NCI-H748 treated with DMSO at 0.1 percent for 48 hours (cell line): ENCODE data around the gene BHMT.

Experiments
- DNase-seq: peaks from one replicate; lab custom pipeline; 2025; lab: John Stamatoyannopoulos, UW

Gene BHMT, protein sequence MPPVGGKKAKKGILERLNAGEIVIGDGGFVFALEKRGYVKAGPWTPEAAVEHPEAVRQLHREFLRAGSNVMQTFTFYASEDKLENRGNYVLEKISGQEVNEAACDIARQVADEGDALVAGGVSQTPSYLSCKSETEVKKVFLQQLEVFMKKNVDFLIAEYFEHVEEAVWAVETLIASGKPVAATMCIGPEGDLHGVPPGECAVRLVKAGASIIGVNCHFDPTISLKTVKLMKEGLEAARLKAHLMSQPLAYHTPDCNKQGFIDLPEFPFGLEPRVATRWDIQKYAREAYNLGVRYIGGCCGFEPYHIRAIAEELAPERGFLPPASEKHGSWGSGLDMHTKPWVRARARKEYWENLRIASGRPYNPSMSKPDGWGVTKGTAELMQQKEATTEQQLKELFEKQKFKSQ

DNA sequence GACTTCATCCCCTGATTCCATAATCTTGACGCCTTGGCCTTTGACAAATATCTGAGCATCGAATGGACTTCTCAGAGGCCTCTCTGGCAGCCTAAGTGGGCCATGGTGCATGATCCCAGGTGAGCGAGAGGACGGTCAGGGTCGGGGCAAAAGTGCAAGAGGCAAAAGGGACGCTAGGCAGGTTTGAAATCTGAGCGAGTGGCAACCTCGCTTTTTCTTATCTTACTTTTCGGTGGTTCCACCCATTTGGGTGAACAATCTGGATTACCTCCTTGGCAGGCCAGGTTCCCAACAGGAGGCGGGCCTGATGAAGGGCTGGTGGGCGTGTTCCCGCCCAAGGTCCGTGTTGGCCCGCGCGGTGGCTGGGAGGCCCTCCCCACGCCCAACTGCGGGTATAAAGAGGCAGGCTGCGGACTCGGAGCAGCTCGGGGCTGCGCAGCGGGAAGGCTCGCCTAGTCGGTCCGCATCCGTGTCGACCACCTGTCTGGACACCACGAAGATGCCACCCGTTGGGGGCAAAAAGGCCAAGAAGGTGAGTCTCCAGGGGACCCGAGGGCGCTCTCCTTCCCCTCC, at the start of gene BHMT:
Gene BHMT (plus strand): TSS at position 423 of the 573 bp plus-strand sequence. CDS start 77 bp downstream, at position 500.
- DNase-seq = no peak

DNA sequence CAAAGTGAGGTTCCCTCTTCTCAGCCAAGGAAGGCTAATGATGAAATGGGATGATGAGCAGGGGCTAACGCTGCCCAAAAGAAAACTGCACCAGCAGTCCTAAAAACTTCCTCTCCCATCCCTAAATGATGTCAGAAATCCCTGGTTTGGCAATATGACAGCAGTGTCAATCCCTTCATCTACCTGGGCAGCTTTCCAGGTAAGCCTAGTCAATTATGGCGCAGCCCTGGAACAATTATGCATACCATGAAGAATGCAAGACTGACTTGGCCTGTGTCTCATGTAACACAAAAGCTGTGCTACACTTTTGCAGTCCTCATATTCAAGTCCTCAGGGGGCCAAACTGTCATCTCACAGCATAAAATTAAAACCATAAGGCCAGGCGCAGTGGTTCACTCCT, 49.2 kb upstream of the BHMT start:
- no peak for DNase-seq

DNA sequence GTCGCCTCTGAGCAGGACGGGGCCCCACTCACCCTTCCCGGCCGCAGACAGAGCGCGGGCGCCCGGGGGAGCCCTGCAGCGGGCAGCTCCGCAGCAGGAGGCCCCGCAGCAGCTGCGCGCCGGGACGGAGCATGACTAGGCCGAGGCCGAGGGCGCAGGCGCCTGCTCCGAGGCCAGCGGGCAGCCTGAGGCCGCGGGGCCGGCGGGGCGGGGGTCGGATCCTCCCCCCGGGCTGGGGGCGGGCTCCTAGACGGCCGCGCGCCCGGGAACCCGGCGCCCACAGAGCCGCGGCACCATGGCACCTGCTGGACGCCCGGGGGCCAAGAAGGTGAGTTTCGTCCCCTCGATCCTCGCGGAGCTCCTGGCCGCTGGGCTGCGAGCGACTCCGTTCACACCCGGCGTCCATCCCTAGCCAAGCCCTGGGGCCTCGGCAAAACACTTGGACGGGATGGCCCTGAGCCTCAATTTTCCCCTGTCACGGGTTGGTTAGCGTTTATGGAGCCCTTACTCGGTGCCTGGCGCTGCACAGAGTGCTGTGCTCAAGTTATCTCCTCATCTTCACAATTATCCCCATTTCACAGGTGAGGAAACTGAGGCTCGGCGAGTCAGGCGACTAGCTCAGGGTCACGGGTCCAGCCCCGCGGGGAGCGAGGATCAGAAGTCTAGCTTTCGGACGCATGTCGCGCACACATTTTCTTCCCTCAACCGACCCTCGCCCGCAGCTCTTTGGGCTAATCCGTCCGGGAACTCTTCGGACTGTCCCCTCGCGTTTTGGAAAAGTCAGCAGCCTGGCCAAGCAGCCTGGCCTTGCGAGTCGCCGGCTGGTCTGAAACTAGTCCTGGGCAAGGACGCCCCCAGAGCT, 41.9 kb upstream of the BHMT start, which contains the start of the genes BHMT2 and DMGDH:
Gene BHMT2 (plus strand): TSS at position 280 of the 862 bp plus-strand sequence. CDS start 16 bp downstream, at position 296.
Gene DMGDH (minus strand): TSS at position 187 of the 862 bp plus-strand sequence. CDS start 54 bp downstream, at position 133.
- no peak for DNase-seq

- DNase-seq = no peak
Measured at GRCh38 chr5:79070350-79070667, 41.3 kb upstream of the BHMT start.

- no peak for DNase-seq
Measured at GRCh38 chr5:79074641-79075040, 37.0 kb upstream of the BHMT start.

DNA sequence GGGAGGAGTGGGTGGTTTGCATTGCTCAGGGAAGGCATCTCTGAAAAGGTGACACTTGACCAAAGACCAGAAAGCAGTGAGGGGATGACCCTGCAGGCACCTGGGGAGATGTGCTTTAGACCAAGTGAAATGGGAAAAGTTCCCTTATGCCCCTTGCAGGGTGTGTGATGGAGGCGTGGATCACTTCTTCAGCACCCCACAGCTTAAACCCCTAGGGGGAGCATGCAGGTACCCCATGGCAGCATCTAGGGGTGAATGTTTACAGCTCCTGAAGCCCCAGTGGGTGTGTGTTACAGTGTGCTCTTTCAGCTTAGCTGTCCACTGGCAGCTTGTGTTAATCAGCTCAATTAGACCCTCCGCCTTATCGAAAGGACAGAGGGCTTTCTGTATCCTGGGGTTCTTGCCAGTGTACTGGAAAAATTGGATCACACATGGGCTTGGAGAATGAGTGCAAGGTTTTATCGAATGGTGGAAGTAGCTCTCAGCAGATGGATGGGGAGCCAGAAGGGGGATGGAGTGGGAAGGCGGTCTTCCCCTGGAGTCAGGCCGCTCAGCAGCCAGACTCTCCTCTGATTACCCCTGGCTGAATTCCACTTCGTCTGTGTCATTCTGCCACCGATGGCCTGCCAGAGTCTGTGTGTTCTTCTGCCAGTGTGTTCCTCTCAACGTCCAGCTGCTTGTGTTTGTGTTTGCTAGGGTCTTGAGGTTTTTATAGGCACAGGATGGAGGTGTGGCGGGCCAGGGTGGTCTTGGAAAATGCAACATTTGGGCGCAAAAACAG, 35.8 kb upstream of the BHMT start:
- no peak for DNase-seq

DNA sequence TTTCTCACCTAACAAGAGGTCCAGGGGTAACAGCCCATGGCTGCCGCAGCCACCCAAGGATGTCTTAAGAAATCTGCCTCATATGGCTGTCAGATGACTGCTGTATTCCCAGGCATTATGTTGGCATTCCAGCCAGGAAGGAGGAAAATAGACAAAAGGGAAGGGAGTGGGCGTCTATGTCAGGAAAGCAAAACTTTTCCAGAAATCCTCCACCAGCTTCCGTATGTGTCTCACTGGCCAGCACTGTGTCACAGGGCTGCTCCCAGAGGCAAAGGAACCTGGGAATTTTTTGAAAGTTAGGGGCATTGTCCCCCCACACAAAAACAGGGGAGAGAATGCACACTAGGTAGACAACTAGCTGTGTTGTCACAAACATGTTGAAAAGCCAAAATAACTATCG, 34.8 kb upstream of the BHMT start:
- no peak for DNase-seq

DNA sequence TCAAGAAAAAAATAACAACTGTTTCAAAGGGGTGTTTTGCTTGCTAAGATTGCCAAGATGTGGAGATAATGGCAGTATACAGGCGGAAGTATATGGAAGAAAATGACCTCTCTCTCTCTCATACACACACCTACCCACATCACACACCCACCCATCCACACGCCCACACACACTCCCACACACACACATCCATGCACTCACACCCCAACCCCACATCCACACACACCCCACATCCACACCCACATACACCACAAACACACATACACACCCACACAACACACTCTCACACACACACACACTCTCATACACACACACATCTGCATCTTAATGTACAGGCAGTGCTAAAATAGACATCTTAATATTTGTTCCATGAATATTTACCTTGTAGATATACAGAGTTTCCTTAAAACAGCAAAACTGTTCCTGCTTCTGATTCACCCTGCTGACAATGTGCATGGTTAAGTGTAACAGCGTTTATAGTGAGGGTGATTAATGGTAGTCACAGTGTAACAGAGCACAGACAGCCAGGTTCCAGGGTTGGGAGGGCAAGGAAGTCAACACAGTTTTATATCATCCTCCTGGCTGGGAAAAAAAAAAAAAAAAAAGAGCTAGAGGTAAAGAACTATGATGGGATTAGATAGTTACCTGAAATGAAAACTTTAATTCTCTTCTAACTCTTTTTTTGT, 33.8 kb upstream of the BHMT start:
- DNase-seq = no peak

DNA sequence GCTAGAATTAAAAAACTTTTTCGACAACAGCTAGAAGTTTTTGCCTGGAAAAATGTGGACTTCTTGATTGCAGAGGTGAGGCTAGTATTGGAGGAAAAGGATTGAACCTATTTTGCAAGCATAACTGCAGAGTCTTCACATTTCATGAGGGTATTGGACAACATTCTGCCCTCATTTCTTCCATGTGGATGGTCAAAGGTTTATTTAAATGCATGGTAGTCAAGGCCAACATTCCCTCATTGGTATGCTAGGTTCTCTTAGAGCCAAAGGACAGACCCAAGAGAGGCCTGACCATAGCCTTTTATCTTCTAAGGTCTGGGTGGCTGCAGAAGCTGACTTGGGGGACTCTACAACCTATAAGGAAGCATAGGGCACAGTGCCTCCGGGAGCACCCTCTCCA, 30.8 kb upstream of the BHMT start:
- no peak for DNase-seq

DNA sequence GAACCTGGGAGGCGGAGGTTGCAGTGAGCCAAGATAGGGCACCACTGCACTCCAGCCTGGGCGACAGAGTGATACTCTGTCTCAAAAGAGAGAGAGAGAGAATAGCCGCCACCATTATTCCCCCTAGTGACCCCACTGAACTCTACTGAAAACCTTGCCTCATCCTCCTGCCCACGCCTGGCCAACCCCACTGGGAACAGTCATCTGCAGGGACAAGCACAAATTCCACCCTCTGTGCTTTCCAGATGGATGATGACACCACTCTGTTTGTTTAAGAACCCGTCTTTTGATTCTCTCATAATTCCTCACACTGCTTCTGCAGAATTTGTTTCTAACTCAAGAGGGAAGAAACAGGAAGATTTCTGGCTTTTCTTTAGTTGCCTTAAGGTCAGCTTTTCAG, 29.8 kb upstream of the BHMT start:
- no peak for DNase-seq

DNA sequence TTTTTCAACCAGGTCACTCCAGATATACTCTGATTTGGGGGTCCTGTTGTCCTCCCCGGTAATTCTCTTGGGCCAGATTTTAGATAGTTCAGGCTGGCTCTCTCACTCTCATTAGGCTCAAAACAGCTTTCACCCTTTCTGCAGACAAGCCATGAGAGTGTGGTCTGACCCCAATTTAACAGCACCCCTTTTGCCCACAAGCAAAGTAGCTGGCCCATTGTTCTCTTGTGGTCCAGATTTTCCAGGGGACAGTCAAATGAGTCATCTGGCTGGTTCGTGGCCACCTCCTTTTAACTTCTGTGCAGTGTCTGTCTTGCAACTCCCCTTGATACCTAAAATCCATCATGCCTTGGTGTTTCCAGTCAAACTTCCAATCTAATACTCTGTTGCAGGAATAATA, 25.5 kb upstream of the BHMT start:
- DNase-seq = no peak

DNA sequence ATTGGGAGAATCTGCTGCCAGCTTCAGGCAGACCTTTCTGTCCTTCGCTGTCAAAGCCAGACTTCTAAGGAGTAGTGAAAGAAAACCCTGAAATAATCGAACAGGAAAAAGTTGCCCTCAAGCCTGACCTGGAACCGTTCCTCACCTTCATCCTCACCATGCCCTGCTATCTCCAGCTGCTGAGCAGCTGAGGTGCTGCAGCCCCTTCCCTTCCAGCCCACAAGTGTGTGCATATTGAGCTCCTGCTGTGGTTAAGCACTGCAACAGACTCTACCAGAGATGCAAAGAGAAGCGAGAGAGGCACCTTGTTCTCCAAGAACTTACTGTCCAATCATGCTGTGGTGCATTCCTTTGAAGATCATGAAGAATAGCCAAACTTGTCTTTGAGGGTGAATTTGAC, 23.1 kb upstream of the BHMT start:
- no peak for DNase-seq

GRCh38 chr5:79091064-79091463, 20.5 kb upstream of the BHMT start:
- DNase-seq = no peak

GRCh38 chr5:79093762-79094161, 17.8 kb upstream of the BHMT start:
- DNase-seq = peak; percentile 89

- no peak for DNase-seq
Measured at GRCh38 chr5:79105868-79106267, 5.7 kb upstream of the BHMT start.

GRCh38 chr5:79107020-79107796, 4.4 kb upstream of the BHMT start:
- no peak for DNase-seq

DNA sequence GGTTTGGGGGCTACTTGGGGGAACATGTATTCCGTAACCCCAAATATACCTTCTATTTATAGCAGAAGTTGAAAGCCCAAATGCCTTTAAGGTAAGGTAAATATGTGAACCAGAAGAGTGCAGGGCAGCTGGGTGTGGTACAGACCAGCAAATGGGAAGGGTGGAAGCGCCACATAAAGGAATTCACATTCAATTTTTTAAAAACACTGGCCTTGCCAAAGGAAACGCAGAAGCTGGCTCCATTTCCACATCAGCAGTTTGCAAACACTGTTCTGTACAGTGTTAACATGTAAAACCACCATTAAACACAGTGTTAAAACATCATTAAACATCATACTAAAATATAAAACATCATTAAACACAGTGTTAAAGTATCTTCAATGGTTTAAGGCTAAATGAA, 3.5 kb upstream of the BHMT start:
- no peak for DNase-seq

- DNase-seq = no peak
Measured at GRCh38 chr5:79108792-79109191, 2.8 kb upstream of the BHMT start.

DNA sequence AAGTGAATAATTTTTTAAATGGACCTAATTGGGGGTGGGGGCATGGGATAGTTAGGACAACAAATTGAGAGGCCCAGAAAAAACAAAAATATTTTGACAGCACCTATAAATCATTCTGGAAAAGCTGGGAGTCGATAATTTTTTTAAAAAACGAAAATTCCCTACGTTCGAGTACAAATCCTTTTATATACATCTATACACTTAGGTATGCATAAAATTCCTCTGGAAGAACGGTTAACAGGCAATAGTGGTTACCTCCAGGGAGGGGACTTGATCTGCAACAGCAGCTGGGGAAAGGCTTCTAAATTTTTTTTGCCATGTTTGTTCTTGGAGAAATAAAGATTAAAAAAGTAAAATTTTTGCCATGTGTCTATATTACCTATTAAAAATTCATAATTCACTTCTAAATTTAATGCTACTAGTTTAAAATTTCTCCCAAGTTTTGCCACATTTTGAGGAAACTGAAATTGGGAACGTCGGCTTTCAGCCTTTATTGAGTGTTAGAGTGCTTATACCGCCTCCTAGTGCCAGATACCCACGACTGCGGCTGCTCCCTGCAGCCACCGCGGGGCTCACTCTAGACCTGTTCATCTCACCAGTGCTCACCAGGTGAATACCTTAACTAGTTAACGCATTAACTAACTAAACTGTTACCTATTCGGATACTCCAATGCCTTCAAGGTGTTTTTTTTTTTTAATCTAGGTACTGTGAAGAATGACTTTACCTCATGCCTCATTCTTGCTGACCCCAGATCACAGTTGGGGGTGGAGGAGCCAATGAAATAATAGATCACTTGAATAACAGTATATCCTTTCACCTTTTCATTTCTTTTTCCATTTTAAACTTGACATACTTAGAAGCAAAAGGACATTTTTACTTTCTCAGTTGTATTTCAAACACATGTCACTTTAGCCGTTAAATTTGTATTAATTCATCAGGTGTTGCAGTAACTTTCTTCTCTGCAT, 1.8 kb upstream of the BHMT start:
- DNase-seq = no peak
